Skeletal muscle cell (primary cell): ENCODE measurements around the gene NFATC2.
"Not testable (repeated sequence)": the region's sequence is repeated elsewhere in the genome, so short reads cannot be mapped to it uniquely, and the experiment has no call there.

Source experiments
- DNase-seq: peaks from one replicate; pipeline ENCODE4 v3.0.0-alpha.2; 2010; ENCODE audit warnings: low read depth
- H3K4me3 ChIP-seq: 2 replicates; pipeline ENCODE4 v1.5.1; 2011; ENCODE audit warnings: low read depth, mild to moderate bottlenecking, control low read depth, low read length, moderate library complexity

The NFATC2 gene

GRCh38 chr20:51462566-51463276 is 79.8 kb downstream of the NFATC2 start:
- no peak overlapping the region for H3K4me3 ChIP-seq
- peak; percentile 30 for DNase-seq

GRCh38 chr20:51461846-51462245 is 80.7 kb downstream of the NFATC2 start:
- not testable (repeated sequence) for DNase-seq, H3K4me3 ChIP-seq

GRCh38 chr20:51461306-51461705 is 81.2 kb downstream of the NFATC2 start:
- H3K4me3 ChIP-seq, result no peak overlapping the region
- no peak for DNase-seq

GRCh38 chr20:51460569-51461265 is 81.8 kb downstream of the NFATC2 start:
- no peak for DNase-seq
- no peak overlapping the region for H3K4me3 ChIP-seq

- H3K4me3 ChIP-seq, result no peak overlapping the region
- no peak for DNase-seq
Measured at GRCh38 chr20:51460163-51460562, 82.4 kb downstream of the NFATC2 start.

GRCh38 chr20:51458751-51459439 is 83.6 kb downstream of the NFATC2 start:
- H3K4me3 ChIP-seq, result no peak overlapping the region
- DNase-seq, result no peak

- no peak overlapping the region for H3K4me3 ChIP-seq
- no peak for DNase-seq
Measured at GRCh38 chr20:51457533-51457932, 85.0 kb downstream of the NFATC2 start.

- H3K4me3 ChIP-seq, result no peak overlapping the region
Measured at GRCh38 chr20:51456511-51457509, 85.7 kb downstream of the NFATC2 start.

GRCh38 chr20:51454250-51454865 is 88.2 kb downstream of the NFATC2 start:
- DNase-seq, result no peak
- H3K4me3 ChIP-seq, result no peak overlapping the region

More at GRCh38 chr20:51456511-51457509, 85.7 kb downstream of the NFATC2 start:
- peak; percentile 95 for DNase-seq

GRCh38 chr20:51452734-51453365 is 89.7 kb downstream of the NFATC2 start:
- DNase-seq, result no peak
- no peak overlapping the region for H3K4me3 ChIP-seq

GRCh38 chr20:51452091-51452613 is 90.4 kb downstream of the NFATC2 start:
- no peak overlapping the region for H3K4me3 ChIP-seq
- no peak for DNase-seq

GRCh38 chr20:51451484-51451883 is 91.0 kb downstream of the NFATC2 start:
- no peak for DNase-seq
- no peak overlapping the region for H3K4me3 ChIP-seq

- no peak overlapping the region for H3K4me3 ChIP-seq
- no peak for DNase-seq
Measured at GRCh38 chr20:51450984-51451383, 91.5 kb downstream of the NFATC2 start.

- no peak for DNase-seq
- no peak overlapping the region for H3K4me3 ChIP-seq
Measured at GRCh38 chr20:51450221-51450712, 92.3 kb downstream of the NFATC2 start.

- DNase-seq, result no peak
- H3K4me3 ChIP-seq, result no peak overlapping the region
Measured at GRCh38 chr20:51449498-51450220, 92.9 kb downstream of the NFATC2 start.

GRCh38 chr20:51447765-51448148 is 94.8 kb downstream of the NFATC2 start:
- no peak for DNase-seq
- no peak overlapping the region for H3K4me3 ChIP-seq

GRCh38 chr20:51447097-51447764 is 95.3 kb downstream of the NFATC2 start:
- peak; percentile 90 for DNase-seq
- H3K4me3 ChIP-seq, result no peak overlapping the region
